Neural progenitor cell (in vitro differentiated cells): Measurements from ENCODE around the gene CHCHD6. TPM values are rescaled to one million over a fixed set of nuclear protein-coding genes. Genes with fewer than 3 reads are reported as not detected.

ENCODE experiments used
- DNase-seq: peaks from one replicate; pipeline ENCODE4 v3.0.0-alpha.2; 2016; ENCODE audit warnings: low spot score
- H2AFZ ChIP-seq: fragments of 200-600 bp; sonication (generic); replicated peaks from 2 replicates; pipeline ENCODE4 v1.6.1; 2016; ENCODE audit warnings: antibody characterized with exemption
- H3F3A ChIP-seq: fragments of 200-600 bp; sonication (generic); 2 replicates; pipeline ENCODE4 v1.6.1; 2016; ENCODE audit warnings: antibody characterized with exemption, low read depth
- H3K27ac ChIP-seq: fragments of 200-600 bp; sonication (generic); 2 replicates; pipeline ENCODE4 v1.5.1; 2016; ENCODE audit warnings: mild to moderate bottlenecking
- H3K27me3 ChIP-seq: fragments of 200-600 bp; sonication (generic); 2 replicates; pipeline ENCODE4 v1.6.1; 2016; ENCODE audit warnings: mild to moderate bottlenecking, moderate library complexity
- H3K36me3 ChIP-seq: fragments of 200-600 bp; sonication (generic); 2 replicates; pipeline ENCODE4 v1.5.1; 2016
- H3K4me1 ChIP-seq: fragments of 200-600 bp; sonication (generic); 2 replicates; pipeline ENCODE4 v1.6.1; 2016; ENCODE audit warnings: mixed run types
- H3K4me2 ChIP-seq: fragments of 200-600 bp; sonication (generic); 2 replicates; pipeline ENCODE4 v1.6.1; 2016
- H3K4me3 ChIP-seq: fragments of 200-600 bp; sonication (generic); 2 replicates; pipeline ENCODE4 v1.5.1; 2016
- H3K79me2 ChIP-seq: fragments of 200-600 bp; sonication (generic); 2 replicates; pipeline ENCODE4 v1.6.1; 2016; ENCODE audit warnings: low read depth
- H3K9ac ChIP-seq: fragments of 200-600 bp; sonication (generic); 2 replicates; pipeline ENCODE4 v1.6.1; 2016
- H3K9me3 ChIP-seq: fragments of 200-600 bp; sonication (generic); 2 replicates; pipeline ENCODE4 v1.5.1; 2016; ENCODE audit warnings: low read depth
- H4K20me1 ChIP-seq: fragments of 200-600 bp; sonication (generic); 2 replicates; pipeline ENCODE4 v1.6.1; 2016; ENCODE audit warnings: low read depth
- H3K27ac Mint-ChIP-seq: 3 replicates; pipeline ENCODE4 v1.8.0; 2021; ENCODE audit warnings: mixed read lengths
- H3K27me3 Mint-ChIP-seq: 2 replicates; pipeline ENCODE4 v1.8.0; 2022; ENCODE audit warnings: low read depth, mild to moderate bottlenecking, inconsistent platforms, moderate library complexity, mixed read lengths; ENCODE audit not compliant: insufficient read depth
- H3K36me3 Mint-ChIP-seq: 3 replicates; pipeline ENCODE4 v1.8.0; 2021; ENCODE audit warnings: mixed read lengths
- H3K4me1 Mint-ChIP-seq: 3 replicates; pipeline ENCODE4 v1.8.0; 2021; ENCODE audit warnings: mixed read lengths
- H3K4me3 Mint-ChIP-seq: 3 replicates; pipeline ENCODE4 v1.8.0; 2021; ENCODE audit warnings: mild to moderate bottlenecking, moderate library complexity, mixed read lengths
- H3K9me3 Mint-ChIP-seq: 3 replicates; pipeline ENCODE4 v1.8.0; 2020; ENCODE audit warnings: mixed read lengths
- CTCF ChIP-seq: fragments of 200-600 bp; sonication (generic); IDR thresholded peaks from 2 replicates; pipeline ENCODE4 v1.5.1; 2017; ENCODE audit warnings: antibody characterized with exemption, mild to moderate bottlenecking
- EZH2 ChIP-seq: fragments of 200-600 bp; sonication (generic); IDR thresholded peaks from 2 replicates; pipeline ENCODE4 v1.6.1; 2017; ENCODE audit warnings: antibody characterized with exemption, mild to moderate bottlenecking, moderate library complexity
- EZH2phosphoT487 ChIP-seq: fragments of 200-600 bp; sonication (generic); IDR thresholded peaks from 2 replicates; pipeline ENCODE4 v1.6.1; 2017; ENCODE audit warnings: antibody characterized with exemption
- total RNA-seq: library from RNA; depleted of rRNA; stranded (reverse); fragments of >200 nt; gene quantifications from 2 replicates; pipeline ENCODE4 v1.2.3, GENCODE V29; 2015; ENCODE audit warnings: low replicate concordance

CHCHD6 gene
- total RNA-seq, 1 donor from 2014 or later = 35.7 TPM

GRCh38 chr3:127009531-127009930 lies 305.5 kb downstream of the CHCHD6 start:
- H3K79me2 ChIP-seq = no peaks in the 10 kb centered on the region
- no peak overlapping the region for H3K4me3 ChIP-seq
- no peak for DNase-seq
- H3K27me3 Mint-ChIP-seq = peaks cover 2% of the 10 kb centered on the region
- H3K4me3 Mint-ChIP-seq = no peak overlapping the region
- H3K4me1 Mint-ChIP-seq = peaks cover 21% of the 10 kb centered on the region
- H3K9me3 Mint-ChIP-seq = no peaks in the 10 kb centered on the region
- peaks cover 11% of the 10 kb centered on the region for H3K36me3 Mint-ChIP-seq
- no peaks in the 10 kb centered on the region for H3K4me1 ChIP-seq
- H3K4me2 ChIP-seq = no peak overlapping the region
- H3F3A ChIP-seq = no peaks in the 10 kb centered on the region
- H4K20me1 ChIP-seq = peaks cover 43% of the 10 kb centered on the region
- H3K27ac ChIP-seq = no peak overlapping the region
- no peaks in the 10 kb centered on the region for H3K9me3 ChIP-seq
- TF ChIP-seq EZH2phosphoT487 (no peak), EZH2 (no peak), CTCF (no peak)
- H2AFZ ChIP-seq = no peak overlapping the region
- no peaks in the 10 kb centered on the region for H3K36me3 ChIP-seq
- peak overlapping the region; percentile 76 for H3K27ac Mint-ChIP-seq
- no peaks in the 10 kb centered on the region for H3K27me3 ChIP-seq
- no peak overlapping the region for H3K9ac ChIP-seq

Other genes starting within 250 kb of the CHCHD6 start
- 12.4 and 22.3 TPM in 2 replicates for gene ZXDC, start 228.3 kb upstream of the CHCHD6 start, total RNA-seq
- gene UROC1, start 186.5 kb upstream of the CHCHD6 start, total RNA-seq = not detected in 2 replicates
- gene CHST13, start 180.1 kb upstream of the CHCHD6 start, total RNA-seq = 0.09 and 0.34 TPM in 2 replicates
- gene C3orf22, start 145.3 kb upstream of the CHCHD6 start, total RNA-seq = not detected in 2 replicates
- gene TXNRD3, start 49.1 kb upstream of the CHCHD6 start, total RNA-seq = 8.5 and 10.3 TPM in 2 replicates